Stomach smooth muscle (tissue), 2 donors: ENCODE measurements around the gene SMYD3.
"Not testable (repeated sequence)": the region's sequence is repeated elsewhere in the genome, so short reads cannot be mapped to it uniquely, and the experiment has no call there.

Experiments
- H3K27ac ChIP-seq: one replicate; pipeline ENCODE4 v1.7.0; 2013; ENCODE audit warnings: mild to moderate bottlenecking, low read length, inconsistent platforms
- H3K27me3 ChIP-seq, 2 donors: one replicate each; pipeline ENCODE4 v1.7.0; 2013; ENCODE audit warnings: low read length in 2 of 2; ENCODE audit not compliant: insufficient read depth in 2 of 2, control insufficient read depth in 1 of 2
- H3K36me3 ChIP-seq, 2 donors: one replicate each; pipeline ENCODE4 v1.7.0; 2013; ENCODE audit warnings: low read length in 2 of 2; ENCODE audit not compliant: control insufficient read depth in 2 of 2, insufficient read depth in 2 of 2
- H3K4me1 ChIP-seq: one replicate; pipeline ENCODE4 v1.7.0; 2013; ENCODE audit warnings: low read length; ENCODE audit not compliant: control insufficient read depth, insufficient read depth
- H3K4me3 ChIP-seq, 2 donors: one replicate each; pipeline ENCODE4 v1.7.0; 2013; ENCODE audit warnings: low read length in 2 of 2
- H3K9ac ChIP-seq, 2 donors: one replicate each; pipeline ENCODE4 v1.7.0; 2013; ENCODE audit warnings: low read length in 2 of 2, mild to moderate bottlenecking in 1 of 2
- H3K9me3 ChIP-seq, 2 donors: one replicate each; pipeline ENCODE4 v1.7.0; 2013; ENCODE audit warnings: low read length in 2 of 2; ENCODE audit not compliant: control insufficient read depth in 2 of 2
- donor health status: healthy.
- donor health status: Pancreatic carcinoma.

The SMYD3 gene

DNA sequence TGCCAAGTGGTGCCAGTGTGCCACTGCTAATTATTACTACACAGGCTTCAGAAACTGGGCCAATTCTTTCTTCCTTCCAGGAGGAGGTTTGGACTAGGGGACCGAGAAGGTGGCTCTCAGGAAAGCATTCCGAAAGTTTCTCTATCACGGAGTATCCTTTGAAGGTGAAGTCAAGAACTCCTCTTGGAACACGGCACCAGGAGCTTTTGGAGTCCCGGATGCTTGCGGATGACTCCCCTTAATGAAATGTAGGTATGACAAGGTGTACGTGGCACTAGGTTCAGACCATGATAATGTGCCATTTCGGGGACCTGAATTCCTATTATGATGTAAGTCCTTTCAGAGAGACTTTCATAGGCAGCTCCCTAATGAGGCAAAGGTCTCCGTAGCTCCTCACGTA is 718.2 kb downstream of the SMYD3 start:
- Histone ChIP-seq H3K36me3 (no peaks in the 10 kb centered on the region), H3K9ac (no peak overlapping the region), H3K4me1 (no peaks in the 10 kb centered on the region), H3K9me3 (peaks cover 0 to 5% of the 10 kb centered on the region in 2 donors), H3K27me3 (no peaks in the 10 kb centered on the region), H3K27ac (no peak overlapping the region), H3K4me3 (no peak overlapping the region)

DNA sequence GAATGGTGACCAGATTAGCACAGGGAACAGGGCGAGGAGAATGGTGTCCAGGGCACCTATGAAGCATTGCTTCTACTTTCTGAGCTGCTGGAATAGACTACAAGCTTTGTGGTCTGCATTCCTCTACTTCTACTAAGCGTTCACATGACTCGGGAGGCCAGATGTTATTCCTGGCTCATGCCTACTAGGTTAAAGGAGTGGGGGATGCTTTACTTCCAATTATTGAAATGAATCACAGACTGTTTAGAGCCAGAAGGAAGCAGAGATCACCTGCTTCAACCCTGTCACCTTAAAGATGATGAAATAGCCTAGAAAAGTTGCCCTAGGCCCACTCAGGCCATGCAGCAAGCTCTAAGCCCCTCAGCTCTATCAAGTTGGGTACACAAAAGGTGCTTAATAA is 718.8 kb downstream of the SMYD3 start:
- no peak overlapping the region for H3K27ac ChIP-seq

DNA sequence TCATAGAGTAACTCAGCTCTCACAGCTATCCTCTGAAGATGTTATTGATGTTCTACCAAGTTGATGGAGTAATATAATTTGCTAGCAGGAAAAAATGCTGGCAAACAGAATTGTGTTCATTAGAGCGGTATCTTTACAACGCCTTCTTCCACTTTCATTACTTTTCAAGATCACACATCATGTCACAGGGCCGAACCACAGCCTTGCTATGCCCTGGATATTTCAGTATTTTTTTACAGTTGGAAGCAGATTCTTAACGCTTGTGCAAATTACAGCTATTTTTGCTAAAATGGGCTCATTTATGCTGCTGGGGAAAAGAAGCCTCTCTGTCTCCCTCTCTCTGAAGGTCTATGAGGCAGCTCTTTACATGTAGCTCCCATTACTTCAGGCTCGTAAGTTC is 720.1 kb downstream of the SMYD3 start:
- Histone ChIP-seq H3K9ac (no peak overlapping the region), H3K27me3 (no peaks in the 10 kb centered on the region), H3K4me3 (no peak overlapping the region), H3K27ac (no peak overlapping the region), H3K36me3 (no peaks in the 10 kb centered on the region), H3K4me1 (no peaks in the 10 kb centered on the region), H3K9me3 (peaks cover 0 to 5% of the 10 kb centered on the region in 2 donors)

More for the DNA sequence above, 718.8 kb downstream of the SMYD3 start:
- H3K4me3 ChIP-seq = no peak overlapping the region
- no peaks in the 10 kb centered on the region for H3K27me3 ChIP-seq
- H3K9ac ChIP-seq = no peak overlapping the region
- H3K9me3 ChIP-seq = peaks cover 0 to 5% of the 10 kb centered on the region in 2 donors
- no peaks in the 10 kb centered on the region for H3K36me3 ChIP-seq
- H3K4me1 ChIP-seq = no peaks in the 10 kb centered on the region

DNA sequence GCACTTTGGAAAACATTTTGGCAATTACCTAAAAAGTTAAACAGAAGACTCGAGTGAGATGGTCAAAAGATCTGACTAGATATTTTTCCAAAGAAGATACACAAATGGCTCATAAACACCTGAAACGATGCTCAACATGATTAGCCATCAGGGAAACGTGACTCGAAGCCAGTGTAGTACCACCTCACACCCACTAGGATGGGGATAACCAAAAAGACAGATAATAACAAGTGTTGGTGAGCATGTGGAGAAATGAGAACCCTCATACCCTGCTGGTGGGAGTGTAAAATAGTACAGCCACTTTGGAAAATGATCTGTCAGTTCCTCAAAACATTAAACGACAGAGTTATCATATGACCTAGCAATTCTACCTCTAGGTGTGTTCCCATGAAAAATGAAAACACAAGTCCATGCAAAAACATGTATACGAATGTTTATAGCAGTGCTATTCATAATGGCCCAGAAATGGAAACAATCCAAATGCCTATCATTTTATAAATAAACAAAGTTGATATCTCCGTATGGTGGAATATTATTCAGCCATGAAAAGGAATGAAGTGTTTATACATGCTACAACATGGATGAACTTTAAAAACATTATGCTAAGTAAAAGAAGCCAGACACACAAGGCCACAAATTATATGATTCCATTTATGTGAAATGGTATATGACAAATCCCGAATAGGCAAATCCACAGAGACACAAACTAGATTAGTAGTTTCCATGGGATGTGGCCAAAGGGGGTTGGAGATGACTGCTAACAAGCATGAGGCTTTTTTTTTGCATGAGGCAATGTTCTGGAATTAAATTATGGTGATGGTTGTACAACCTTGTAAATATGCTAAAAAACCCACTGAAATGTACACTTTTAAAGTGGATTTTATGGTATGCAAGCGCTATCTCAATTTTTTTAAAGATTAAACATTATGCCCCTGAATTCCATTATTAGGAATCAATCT is 727.0 kb downstream of the SMYD3 start:
- H3K27ac ChIP-seq = no peak overlapping the region
- H3K4me3 ChIP-seq = no peak overlapping the region
- no peak overlapping the region for H3K9ac ChIP-seq
- H3K4me1 ChIP-seq = no peaks in the 10 kb centered on the region
- H3K27me3 ChIP-seq = no peaks in the 10 kb centered on the region
- no peaks in the 10 kb centered on the region for H3K9me3 ChIP-seq
- H3K36me3 ChIP-seq = no peaks in the 10 kb centered on the region

GRCh38 chr1:245777752-245778151 is 729.3 kb downstream of the SMYD3 start:
- Histone ChIP-seq H3K27ac (no peak overlapping the region), H3K9me3 (no peaks in the 10 kb centered on the region), H3K36me3 (no peaks in the 10 kb centered on the region), H3K27me3 (no peaks in the 10 kb centered on the region), H3K4me3 (no peak overlapping the region), H3K9ac (no peak overlapping the region), H3K4me1 (no peaks in the 10 kb centered on the region)

GRCh38 chr1:245776694-245777332 is 730.3 kb downstream of the SMYD3 start:
- Histone ChIP-seq H3K4me3 (no peak overlapping the region), H3K36me3 (no peaks in the 10 kb centered on the region), H3K4me1 (no peaks in the 10 kb centered on the region), H3K9me3 (no peaks in the 10 kb centered on the region), H3K27me3 (no peaks in the 10 kb centered on the region), H3K9ac (no peak overlapping the region), H3K27ac (no peak overlapping the region)

DNA sequence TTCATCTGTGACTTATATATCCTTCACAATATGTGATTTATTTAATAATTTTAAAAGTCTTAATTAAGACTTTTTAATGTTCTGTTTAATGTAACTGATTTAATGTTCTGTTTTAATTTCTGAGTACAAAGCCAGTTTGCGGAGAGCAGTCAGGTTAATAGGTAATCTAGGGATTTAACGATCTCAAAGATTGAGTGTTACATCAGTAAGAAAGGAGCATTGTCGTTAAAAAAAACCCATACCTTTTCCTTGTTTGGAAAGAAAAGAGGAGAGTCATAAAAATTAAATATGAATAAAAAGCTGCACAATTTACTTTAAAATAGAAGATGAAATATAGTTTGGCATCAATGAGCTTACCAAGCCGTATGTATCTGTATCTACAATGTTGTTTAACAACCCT is 730.9 kb downstream of the SMYD3 start:
- Histone ChIP-seq H3K4me3 (no peak overlapping the region), H3K27me3 (no peaks in the 10 kb centered on the region), H3K9me3 (no peaks in the 10 kb centered on the region), H3K4me1 (no peaks in the 10 kb centered on the region), H3K27ac (no peak overlapping the region), H3K9ac (no peak overlapping the region), H3K36me3 (no peaks in the 10 kb centered on the region)

DNA sequence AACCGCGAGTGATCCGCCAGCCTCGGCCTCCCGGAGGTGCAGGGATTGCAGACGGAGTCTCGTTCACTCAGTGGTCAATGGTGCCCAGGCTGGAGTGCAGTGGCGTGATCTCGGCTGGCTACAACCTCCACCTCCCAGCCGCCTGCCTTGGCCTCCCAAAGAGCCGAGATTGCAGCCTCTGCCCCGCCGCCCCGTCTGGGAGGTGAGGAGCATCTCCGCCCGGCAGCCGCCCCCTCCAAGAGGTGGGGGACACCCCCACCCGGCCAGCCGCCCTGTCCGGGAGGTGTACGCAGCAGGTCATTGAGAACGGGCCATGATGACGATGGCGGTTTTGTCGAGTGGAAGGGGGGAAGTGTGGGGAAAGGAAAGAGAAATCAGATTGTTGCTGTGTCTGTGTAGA is 732.1 kb downstream of the SMYD3 start:
- not testable (repeated sequence) for H3K4me3 ChIP-seq, H3K4me1 ChIP-seq, H3K9me3 ChIP-seq, H3K27ac ChIP-seq, H3K9ac ChIP-seq, H3K27me3 ChIP-seq, H3K36me3 ChIP-seq

- no peak overlapping the region for H3K4me3 ChIP-seq
- no peaks in the 10 kb centered on the region for H3K9me3 ChIP-seq
- H3K9ac ChIP-seq = no peak overlapping the region
- H3K27me3 ChIP-seq = no peaks in the 10 kb centered on the region
- H3K27ac ChIP-seq = no peak overlapping the region
- no peaks in the 10 kb centered on the region for H3K36me3 ChIP-seq
- no peaks in the 10 kb centered on the region for H3K4me1 ChIP-seq
Measured at GRCh38 chr1:245774196-245774595, 732.9 kb downstream of the SMYD3 start.

DNA sequence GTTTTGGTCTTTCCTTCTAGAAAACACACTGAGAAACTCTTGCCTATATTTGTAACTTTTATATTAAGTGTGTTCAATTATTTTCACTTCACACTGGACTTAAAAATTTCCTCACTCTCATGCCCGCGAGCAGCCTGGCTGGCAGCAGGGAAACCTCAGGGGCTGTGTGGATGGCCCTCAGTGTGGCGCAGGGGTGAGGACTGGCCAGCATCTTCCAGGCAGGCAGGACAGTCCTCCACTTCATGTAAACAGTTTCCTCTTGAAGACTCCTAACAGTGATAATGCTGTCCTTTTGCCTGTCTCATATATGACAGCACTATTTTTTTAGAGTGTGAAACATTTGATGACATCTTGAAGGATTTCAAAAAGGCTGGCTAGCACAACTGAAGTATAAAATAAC is 733.7 kb downstream of the SMYD3 start:
- Histone ChIP-seq H3K9me3 (no peaks in the 10 kb centered on the region), H3K4me1 (no peaks in the 10 kb centered on the region), H3K36me3 (no peaks in the 10 kb centered on the region), H3K27ac (no peak overlapping the region), H3K9ac (no peak overlapping the region), H3K4me3 (no peak overlapping the region), H3K27me3 (no peaks in the 10 kb centered on the region)

DNA sequence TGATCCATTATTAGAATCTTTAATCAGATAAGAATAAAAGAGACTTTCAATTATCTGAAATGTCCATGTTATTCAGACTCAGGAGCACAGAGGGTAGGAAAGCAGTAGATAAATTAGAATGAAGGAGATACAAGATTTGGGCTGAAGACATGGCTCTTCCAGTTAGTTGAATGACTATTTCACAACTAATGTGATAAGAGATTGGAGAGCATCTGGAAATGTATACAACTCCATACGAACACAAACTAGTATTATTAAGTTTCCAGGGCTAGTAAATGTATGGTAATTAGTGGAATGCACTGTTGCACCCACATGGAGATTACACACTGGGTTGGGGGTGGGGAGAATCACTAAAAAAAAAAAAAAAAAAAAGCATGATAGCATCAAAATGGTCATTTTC is 734.3 kb downstream of the SMYD3 start:
- Histone ChIP-seq H3K9me3 (no peaks in the 10 kb centered on the region), H3K36me3 (no peaks in the 10 kb centered on the region), H3K4me1 (no peaks in the 10 kb centered on the region), H3K27ac (no peak overlapping the region), H3K4me3 (no peak overlapping the region), H3K27me3 (no peaks in the 10 kb centered on the region), H3K9ac (no peak overlapping the region)
